GM12892 (cell line): ENCODE data around the gene KRTAP10-7.
"Not testable (repeated sequence)": the region's sequence is repeated elsewhere in the genome, so short reads cannot be mapped to it uniquely, and the experiment has no call there.

ENCODE experiments used
- DNase-seq: peaks from one replicate; pipeline ENCODE4 v3.0.0; 2011; ENCODE audit not compliant: insufficient read length
- FAIRE-seq: peaks from 2 replicates; lab custom pipeline; 2011; peaks lifted over from hg19 to GRCh38; lab: Jason Lieb, UNC
- POLR2A ChIP-seq: IDR thresholded peaks from 2 replicates; pipeline ENCODE4 v1.6.1; 2011; ENCODE audit warnings: low read depth, low read length, control low read depth
- POLR2AphosphoS5 ChIP-seq: IDR thresholded peaks from 2 replicates; pipeline ENCODE4 v1.6.1; 2011; ENCODE audit warnings: low read depth, low read length, control low read depth
- TAF1 ChIP-seq: IDR thresholded peaks from 2 replicates; pipeline ENCODE4 v1.6.1; 2011; ENCODE audit warnings: low read depth, mild to moderate bottlenecking, control low read depth, low read length, borderline replicate concordance

The KRTAP10-7 gene

DNA sequence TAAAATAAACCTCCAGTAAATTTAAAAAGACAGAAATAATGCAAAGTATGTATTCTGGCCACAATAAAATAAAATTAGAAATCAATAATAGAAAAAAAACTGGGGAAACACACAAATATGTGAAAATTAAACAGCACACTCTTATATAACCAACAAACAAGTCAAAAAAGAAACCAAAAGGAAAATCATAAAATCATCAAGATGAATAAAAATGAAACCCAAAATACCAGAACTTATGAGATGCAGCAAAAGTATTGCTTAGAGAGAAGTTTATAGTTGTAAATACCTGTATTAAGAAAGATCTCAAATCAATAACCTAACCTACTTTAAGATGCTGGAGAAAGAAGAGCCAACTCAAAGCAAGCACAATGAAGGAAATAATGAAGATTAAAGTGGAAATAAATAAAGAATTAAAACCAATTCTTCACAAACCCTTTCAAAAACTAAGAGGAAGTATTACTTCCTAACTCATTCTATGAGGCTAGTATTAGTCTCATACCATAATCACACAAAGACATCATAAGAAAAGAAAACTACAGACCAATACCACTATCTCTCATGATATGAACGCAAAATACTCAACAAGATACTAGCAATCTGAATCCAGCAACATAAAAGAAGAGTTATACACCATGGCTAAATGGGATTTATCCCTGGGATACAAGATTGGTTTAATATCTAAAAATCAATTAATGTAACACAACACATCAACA, 35.4 kb upstream of the KRTAP10-7 start:
- FAIRE-seq (no peak), DNase-seq (no peak)
- TF ChIP-seq POLR2A (no peak), POLR2AphosphoS5 (no peak), TAF1 (no peak)

DNA sequence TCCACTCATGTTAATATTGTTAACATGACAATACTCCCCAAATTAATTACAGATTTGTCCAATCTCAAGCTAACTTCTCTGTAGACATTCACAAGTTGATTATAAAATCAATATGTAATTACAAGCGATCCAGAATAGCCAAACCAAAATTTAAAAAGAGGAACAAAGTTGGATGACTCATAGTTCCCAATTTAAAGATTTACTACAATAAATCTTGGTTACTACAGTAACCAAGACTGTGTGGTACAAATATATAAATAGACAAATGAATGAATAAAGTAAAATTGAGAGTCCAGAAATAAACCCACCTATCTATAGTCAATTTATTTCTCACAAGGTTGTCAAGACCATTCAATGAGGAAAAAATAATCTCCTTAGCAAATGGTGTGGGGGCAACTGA, 34.0 kb upstream of the KRTAP10-7 start:
- no peak for FAIRE-seq
- TF ChIP-seq TAF1 = no peak
- no peak for TF ChIP-seq POLR2AphosphoS5
- no peak for TF ChIP-seq POLR2A
- no peak for DNase-seq

DNA sequence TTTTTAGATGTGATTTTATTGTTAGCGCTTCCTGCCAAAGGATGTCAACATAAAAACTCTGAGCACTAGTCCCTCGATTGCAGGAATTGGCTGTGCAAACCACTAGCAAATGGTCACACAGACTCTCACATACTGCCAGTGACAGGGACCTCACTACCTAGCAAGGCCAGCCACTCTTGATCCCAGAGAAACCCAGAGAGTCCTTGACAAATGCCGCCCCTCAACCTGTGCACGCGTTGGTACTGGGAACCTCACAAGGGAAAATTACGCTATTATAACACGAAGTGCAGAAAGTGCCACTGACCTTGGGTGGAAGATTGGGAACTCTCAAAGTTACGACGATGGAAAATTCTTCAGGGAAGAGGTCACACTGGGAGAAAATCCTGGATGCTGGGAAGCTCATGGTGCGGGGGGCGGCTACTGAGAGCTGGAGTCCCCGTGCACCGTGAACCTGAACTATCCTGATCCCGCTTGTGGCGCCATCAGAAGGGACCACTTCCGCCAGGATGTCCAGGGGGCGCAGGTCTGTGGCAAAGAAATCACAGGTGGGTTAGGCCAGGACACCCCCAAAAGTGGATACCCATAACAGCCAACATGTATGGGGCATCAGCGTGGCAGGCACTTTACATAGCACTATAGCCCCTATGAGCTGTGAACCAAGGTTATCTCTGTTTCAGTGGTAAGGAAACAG, 32.8 kb upstream of the KRTAP10-7 start:
- DNase-seq (no peak), FAIRE-seq (no peak)
- TF ChIP-seq POLR2AphosphoS5 = no peak
- no peak for TF ChIP-seq POLR2A
- no peak for TF ChIP-seq TAF1

DNA sequence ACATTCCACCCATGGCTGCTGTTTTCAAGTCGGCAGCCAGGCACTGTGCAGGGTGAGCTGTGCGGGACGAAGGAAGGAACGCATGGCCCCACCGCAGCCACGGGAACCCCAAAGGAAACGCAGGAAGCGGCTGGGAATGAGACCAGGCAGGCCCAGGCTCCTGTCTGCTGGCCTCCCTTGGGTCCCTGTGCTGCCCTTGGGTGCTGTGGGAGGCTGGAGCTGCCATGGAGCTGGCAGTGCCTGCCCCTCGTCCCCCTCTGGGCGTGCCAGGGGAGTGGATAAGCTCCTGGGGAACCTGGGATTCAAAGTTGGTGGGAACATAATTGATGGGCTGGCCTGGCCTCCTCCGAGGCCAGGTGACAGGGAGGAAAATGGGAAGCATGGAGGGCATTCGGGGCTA, 32.1 kb upstream of the KRTAP10-7 start:
- TF ChIP-seq POLR2A (no peak), TAF1 (no peak), POLR2AphosphoS5 (no peak)
- no peak for DNase-seq
- no peak for FAIRE-seq

DNA sequence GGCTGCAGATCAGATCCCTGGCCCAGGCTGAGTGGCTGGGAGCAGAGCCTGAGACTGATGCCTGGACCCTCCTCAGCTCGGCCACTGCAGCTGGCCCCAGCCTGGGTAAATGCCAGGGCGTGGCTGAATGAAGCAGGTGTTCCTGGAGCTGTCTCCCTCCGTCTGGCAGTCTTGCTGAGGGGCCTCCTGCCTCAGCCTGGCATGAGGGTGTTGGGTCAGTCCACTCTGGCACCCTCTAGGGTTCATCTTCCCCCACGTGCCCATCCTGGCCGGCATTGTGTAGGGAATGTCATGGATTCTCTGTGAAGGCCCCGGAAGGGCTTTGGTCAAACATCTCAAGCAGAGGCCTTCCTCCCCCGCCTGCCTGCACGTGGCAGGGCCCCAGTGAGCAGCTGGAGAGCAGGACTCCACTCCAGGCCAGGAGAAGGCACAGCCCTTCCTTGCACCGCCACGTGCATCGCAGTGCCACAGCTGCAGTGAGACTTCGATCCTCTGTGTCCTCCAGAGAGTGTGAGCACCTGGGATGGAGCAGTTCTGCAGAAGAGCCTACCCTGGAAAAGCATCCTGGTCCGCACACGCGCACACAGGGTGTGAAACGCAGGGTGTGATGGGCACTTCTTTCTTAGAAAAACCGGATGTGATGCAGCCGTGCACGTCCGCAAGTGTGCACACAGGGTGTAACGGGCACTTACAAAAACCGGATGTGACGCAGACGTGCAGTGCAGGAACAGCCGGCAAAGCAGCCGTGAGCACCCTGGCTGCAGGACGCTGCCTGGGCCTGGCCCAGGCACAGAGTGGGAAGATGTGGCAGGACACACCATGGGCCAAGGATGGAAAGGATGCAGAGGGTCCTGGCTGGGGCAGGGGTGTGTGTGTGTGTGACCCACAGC, 31.5 kb upstream of the KRTAP10-7 start:
- no peak for FAIRE-seq
- no peak for DNase-seq
- TF ChIP-seq TAF1 = no peak
- no peak for TF ChIP-seq POLR2AphosphoS5
- TF ChIP-seq POLR2A = no peak

DNA sequence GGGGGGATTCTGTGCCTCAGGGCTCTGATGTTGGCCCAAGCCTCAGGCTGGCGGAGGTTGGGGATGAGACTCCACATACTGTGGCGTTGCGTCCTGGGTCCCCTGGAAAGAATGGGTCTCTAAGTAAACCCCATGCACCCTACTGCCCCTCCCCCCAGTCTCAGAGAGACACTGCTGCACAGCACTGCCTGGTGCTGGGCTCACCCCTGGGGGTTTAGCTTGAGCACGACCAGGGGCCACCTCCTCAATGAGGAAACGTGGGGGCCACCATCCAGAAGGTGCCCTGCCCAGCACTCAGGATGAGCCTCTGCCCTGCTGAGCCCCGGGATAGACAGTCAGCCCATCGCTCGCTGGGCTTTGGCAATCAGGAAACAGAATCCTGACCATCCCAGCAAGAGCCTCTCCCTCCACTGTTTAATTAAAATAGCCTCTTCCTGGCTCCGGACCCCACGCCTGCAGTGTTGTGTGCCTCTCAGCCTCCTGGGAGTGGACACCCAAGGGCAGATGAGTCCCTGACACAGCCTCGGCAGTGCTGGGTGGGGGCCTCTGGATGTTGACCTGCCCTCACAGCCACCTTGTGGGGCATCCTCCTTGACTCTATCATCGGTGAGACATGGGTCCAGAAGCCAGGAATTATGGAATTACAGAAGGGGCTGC, 30.4 kb upstream of the KRTAP10-7 start:
- TF ChIP-seq TAF1 (no peak), POLR2AphosphoS5 (no peak), POLR2A (no peak)
- DNase-seq = no peak
- FAIRE-seq = no peak

DNA sequence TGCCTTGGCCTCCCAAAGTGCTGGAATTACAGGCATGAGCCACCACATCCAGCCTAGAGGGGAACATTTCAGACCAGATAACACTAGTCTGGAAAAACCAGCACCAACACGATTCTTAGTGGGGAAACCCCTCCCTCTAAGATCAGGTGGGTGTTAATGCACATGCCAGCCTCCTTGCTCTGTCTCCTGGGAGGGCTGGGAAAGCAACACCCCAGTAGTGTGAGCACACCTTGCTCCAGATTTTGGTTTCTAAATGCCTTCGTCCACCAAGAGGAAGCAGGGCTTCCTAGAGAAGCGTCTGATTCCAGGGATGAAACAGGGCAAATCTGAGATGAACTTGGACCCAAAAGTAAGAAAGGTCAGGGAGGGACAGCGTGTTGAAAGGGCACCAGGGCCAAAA, 29.1 kb upstream of the KRTAP10-7 start:
- FAIRE-seq = no peak

DNA sequence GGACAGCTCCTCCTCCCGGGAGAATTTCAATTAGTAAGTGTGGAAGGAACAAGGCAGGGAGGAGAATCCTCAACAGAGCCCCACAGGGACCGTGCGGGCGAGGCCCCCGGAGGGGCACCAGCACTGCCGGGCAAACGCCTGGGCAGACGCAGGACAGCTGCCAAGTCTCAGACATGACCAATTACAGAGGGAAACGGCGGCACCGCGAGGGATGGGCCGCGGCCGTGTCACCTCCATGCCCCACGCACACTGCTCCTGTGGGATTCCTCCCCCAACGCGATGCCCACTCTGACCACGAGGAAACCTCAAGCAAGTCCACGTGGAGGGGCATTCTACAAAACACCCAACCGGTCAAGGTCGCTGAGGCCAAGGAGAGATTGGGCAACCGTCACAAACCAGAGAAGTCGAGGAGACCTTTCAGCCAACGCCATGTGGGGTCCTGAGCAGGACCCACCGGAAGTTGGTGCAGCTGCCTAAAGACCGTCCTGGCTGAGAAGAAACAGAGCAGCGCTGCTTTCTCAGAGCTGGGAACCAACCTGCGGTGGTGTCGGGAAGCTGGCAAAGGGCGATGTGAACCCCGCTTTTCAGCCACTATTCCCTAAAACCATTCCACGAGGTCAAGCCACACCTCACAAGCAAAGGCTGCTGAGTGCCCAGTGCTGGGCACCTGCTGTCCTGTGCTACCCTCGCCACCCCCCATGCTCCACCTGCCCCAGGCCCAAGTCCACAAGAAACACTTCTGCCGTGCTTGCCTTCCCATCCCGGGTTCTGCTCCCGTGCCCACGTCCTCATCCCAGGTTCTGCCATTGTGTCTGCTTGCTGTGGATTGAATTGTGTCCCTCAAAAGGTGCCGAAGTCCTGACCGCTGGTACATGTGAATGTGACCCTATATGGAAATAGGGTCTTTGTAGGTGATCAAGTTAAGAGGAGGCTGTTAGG, 28.3 kb upstream of the KRTAP10-7 start:
- no peak for FAIRE-seq
- DNase-seq = no peak
- TF ChIP-seq TAF1 (no peak), POLR2A (no peak), POLR2AphosphoS5 (no peak)

More for the DNA sequence above, 29.1 kb upstream of the KRTAP10-7 start:
- DNase-seq = no peak
- TF ChIP-seq TAF1 (no peak), POLR2AphosphoS5 (no peak), POLR2A (no peak)

DNA sequence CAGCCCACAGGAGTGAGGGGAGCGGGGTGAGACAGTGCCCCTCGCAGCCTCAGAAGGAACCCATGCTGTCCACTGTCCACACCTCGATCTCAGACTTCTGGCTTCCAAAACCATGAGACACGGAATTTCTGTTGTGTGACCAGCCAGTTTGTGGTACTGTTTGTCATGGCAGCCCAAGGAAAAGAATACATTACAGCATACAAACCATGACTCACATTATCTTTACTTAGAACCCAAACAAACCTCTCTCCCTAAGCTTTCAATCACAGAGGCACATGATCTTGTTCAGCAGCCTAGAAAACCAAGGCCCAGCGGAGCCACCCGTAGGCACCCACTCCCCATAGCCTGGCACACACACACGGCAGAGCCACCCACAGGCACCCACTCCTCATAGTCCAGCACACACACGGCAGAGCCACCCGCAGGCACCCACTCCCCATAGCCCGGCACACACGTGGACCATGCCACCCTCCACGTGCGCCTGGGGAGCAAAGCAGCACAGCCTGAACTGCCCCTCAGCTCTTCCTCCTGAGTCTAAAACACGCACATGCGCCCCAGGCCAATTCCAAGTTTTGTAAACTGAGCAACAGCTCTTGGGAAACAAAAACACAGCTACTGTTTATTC, 27.3 kb upstream of the KRTAP10-7 start:
- DNase-seq (no peak), FAIRE-seq (no peak)
- TF ChIP-seq TAF1 = no peak
- no peak for TF ChIP-seq POLR2A
- no peak for TF ChIP-seq POLR2AphosphoS5

DNA sequence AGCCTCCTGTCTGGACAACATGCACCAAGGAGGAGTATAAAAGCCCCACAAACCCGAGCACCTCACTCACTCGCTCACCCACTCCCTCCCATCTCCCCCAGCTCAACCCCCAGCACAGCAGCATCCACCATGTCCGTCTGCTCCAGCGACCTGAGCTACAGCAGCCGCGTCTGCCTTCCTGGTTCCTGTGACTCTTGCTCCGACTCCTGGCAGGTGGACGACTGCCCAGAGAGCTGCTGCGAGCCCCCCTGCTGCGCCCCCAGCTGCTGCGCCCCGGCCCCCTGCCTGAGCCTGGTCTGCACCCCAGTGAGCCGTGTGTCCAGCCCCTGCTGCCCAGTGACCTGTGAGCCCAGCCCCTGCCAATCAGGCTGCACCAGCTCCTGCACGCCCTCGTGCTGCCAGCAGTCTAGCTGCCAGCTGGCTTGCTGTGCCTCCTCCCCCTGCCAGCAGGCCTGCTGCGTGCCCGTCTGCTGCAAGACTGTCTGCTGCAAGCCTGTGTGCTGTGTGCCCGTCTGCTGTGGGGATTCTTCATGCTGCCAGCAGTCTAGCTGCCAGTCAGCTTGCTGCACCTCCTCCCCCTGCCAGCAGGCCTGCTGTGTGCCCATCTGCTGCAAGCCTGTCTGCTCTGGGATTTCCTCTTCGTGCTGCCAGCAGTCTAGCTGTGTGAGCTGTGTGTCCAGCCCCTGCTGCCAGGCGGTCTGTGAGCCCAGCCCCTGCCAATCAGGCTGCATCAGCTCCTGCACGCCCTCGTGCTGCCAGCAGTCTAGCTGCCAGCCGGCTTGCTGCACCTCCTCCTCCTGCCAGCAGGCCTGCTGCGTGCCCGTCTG, 26.6 kb upstream of the KRTAP10-7 start, which contains the start of gene KRTAP10-4:
Gene KRTAP10-4, plus strand, starts transcription at position 100 of the 827 bp plus-strand sequence. Its CDS starts 30 bp downstream, at position 130.
- not testable (repeated sequence) for FAIRE-seq, DNase-seq
